ENCODE measurements around the gene GBP2. TPM values are rescaled to one million over a fixed set of nuclear protein-coding genes. Genes with fewer than 3 reads are reported as not detected.

Gene GBP2
- total and polyA plus RNA-seq, 4 donors: 17.2 to 89.2 (median 52.1) TPM

GRCh38 chr1:89065079-89065868, 60.6 kb downstream of the GBP2 start, which contains the start of gene GBP1:
Gene GBP1 (minus strand): TSS chr1:89065208. CDS start chr1:89063234, 1,974 bp downstream.
- Histone ChIP-seq H3K9ac (ENCODE audit: insufficient read depth in 1 of 2, low read length in 2 of 2) (peak within 1 kb of the TSS; percentile 58 to 98), H3K27ac (ENCODE audit: low read depth in 1 of 2, low read length in 1 of 2) (peak within 1 kb of the TSS; percentile 88 to 92), H3K9me3 (ENCODE audit: control insufficient read depth in 4 of 4, insufficient read depth in 3 of 4, low read length in 3 of 4) (no peaks in the 10 kb centered on the region), H3K4me3 (peak within 1 kb of the TSS; percentile 41), H3K4me1 (ENCODE audit: control insufficient read depth in 5 of 5, insufficient read depth in 5 of 5, low read length in 5 of 5) (peaks cover 0 to 15% (median 3%) of the 10 kb centered on the region in 5 donors), H3K27me3 (ENCODE audit: control insufficient read depth in 3 of 3, insufficient read depth in 3 of 3, low read length in 2 of 3) (no peaks in the 10 kb centered on the region), H3K36me3 (ENCODE audit: control insufficient read depth in 4 of 4, insufficient read depth in 4 of 4, low read length in 4 of 4) (peaks cover 0 to 2% (median 0%) of the 10 kb centered on the region in 4 donors)
- WGBS, 2 donors: 19 to 22% methylated on average over 4 of the region's 4 CpGs
- DNase-seq (peak; percentile 21 to 93 (median 91)), ATAC-seq (ENCODE audit: insufficient read depth, low FRiP score) (peak; percentile 72)
- no peak for TF ChIP-seq CTCF (IDR thresholded peaks at IDR 0.05; ENCODE audit: control extremely low read depth, extremely low read depth)

GRCh38 chr1:89064632-89065031, 61.3 kb downstream of the GBP2 start:
- WGBS, 2 donors: 3 to 15% methylated on average over 4 of the region's 4 CpGs
- DNase-seq (peak in 2 of 3 donors; percentile 56 to 68), ATAC-seq (ENCODE audit: insufficient read depth, low FRiP score) (no peak)
- peaks cover 0 to 4% (median 0%) of the 10 kb centered on the region in 4 donors for H3K36me3 ChIP-seq (ENCODE audit: control insufficient read depth in 4 of 4, insufficient read depth in 4 of 4, low read length in 4 of 4)
- no peak for TF ChIP-seq CTCF (IDR thresholded peaks at IDR 0.05; ENCODE audit: control extremely low read depth, extremely low read depth)
- peak overlapping the region; percentile 51 to 79 for H3K27ac ChIP-seq (ENCODE audit: low read depth in 1 of 2, low read length in 1 of 2)
- H3K9ac ChIP-seq (ENCODE audit: insufficient read depth in 1 of 2, low read length in 2 of 2): peak overlapping the region; percentile 58 to 98
- H3K27me3 ChIP-seq (ENCODE audit: control insufficient read depth in 3 of 3, insufficient read depth in 3 of 3, low read length in 2 of 3): no peaks in the 10 kb centered on the region
- H3K9me3 ChIP-seq (ENCODE audit: control insufficient read depth in 4 of 4, insufficient read depth in 3 of 4, low read length in 3 of 4): no peaks in the 10 kb centered on the region
- peaks cover 0 to 15% (median 3%) of the 10 kb centered on the region in 5 donors for H3K4me1 ChIP-seq (ENCODE audit: control insufficient read depth in 5 of 5, insufficient read depth in 5 of 5, low read length in 5 of 5)
- peak overlapping the region; percentile 41 for H3K4me3 ChIP-seq

- DNase-seq: no peak
- H3K9ac ChIP-seq (ENCODE audit: insufficient read depth in 1 of 2, low read length in 2 of 2): no peak overlapping the region
- H3K4me1 ChIP-seq (ENCODE audit: control insufficient read depth in 5 of 5, insufficient read depth in 5 of 5, low read length in 5 of 5): peaks cover 0 to 15% (median 3%) of the 10 kb centered on the region in 5 donors
- peaks cover 1 to 17% (median 6%) of the 10 kb centered on the region in 4 donors for H3K36me3 ChIP-seq (ENCODE audit: control insufficient read depth in 4 of 4, insufficient read depth in 4 of 4, low read length in 4 of 4)
- H3K4me3 ChIP-seq: no peak overlapping the region
- no peaks in the 10 kb centered on the region for H3K9me3 ChIP-seq (ENCODE audit: control insufficient read depth in 4 of 4, insufficient read depth in 3 of 4, low read length in 3 of 4)
- ATAC-seq (ENCODE audit: insufficient read depth, low FRiP score): no peak
- WGBS, 2 donors: 90 to 91% methylated on average over 3 of the region's 3 CpGs
- TF ChIP-seq CTCF (IDR thresholded peaks at IDR 0.05; ENCODE audit: control extremely low read depth, extremely low read depth): no peak
- H3K27ac ChIP-seq (ENCODE audit: low read depth in 1 of 2, low read length in 1 of 2): no peak overlapping the region
- no peaks in the 10 kb centered on the region for H3K27me3 ChIP-seq (ENCODE audit: control insufficient read depth in 3 of 3, insufficient read depth in 3 of 3, low read length in 2 of 3)
These were observed 62.8 kb downstream of the GBP2 start for GRCh38 chr1:89063094-89063493.

Measured in lung (tissue), 12 donors.